ENCODE measurements around the gene SPATA16.

Gene SPATA16

DNA sequence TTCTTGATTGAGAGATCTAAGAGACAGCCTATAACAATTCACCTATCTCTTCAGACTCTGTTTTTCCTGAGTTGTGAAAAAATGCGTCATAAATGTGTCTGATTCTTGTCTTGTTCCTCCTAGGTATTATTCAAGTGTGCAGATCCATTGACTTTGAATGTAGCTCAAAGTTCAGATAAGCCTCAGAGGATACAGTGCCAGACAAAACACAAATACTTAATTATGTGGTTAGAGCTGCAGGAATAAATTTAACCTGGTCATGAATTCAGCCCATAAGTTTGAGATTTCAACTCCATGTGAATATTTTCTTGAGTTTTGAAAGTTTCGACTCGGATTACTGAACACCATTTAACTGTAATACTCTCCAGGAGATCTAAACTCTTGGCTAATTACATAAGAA, 216.5 kb downstream of the SPATA16 start:
- H3K4me1 ChIP-seq (ENCODE audit: insufficient read depth, insufficient read length), result no peaks in the 10 kb centered on the region
- no peaks in the 10 kb centered on the region for H3K27me3 ChIP-seq (ENCODE audit: insufficient read depth, insufficient read length)
- H3K4me3 ChIP-seq (ENCODE audit: insufficient read length, low read depth), result no peak overlapping the region
- DNase-seq (ENCODE audit: low read depth, low spot score), result no peak
- no peaks in the 10 kb centered on the region for H3K36me3 ChIP-seq (ENCODE audit: insufficient read depth, insufficient read length, low read length)
- no peaks in the 10 kb centered on the region for H3K9me3 ChIP-seq (ENCODE audit: insufficient read depth, low read length)
- no peak for TF ChIP-seq ZNF274 (IDR thresholded peaks at IDR 0.05; ENCODE audit: low read depth, low read length)
- H3K9ac ChIP-seq (ENCODE audit: insufficient read length, low read depth), result no peak overlapping the region

DNA sequence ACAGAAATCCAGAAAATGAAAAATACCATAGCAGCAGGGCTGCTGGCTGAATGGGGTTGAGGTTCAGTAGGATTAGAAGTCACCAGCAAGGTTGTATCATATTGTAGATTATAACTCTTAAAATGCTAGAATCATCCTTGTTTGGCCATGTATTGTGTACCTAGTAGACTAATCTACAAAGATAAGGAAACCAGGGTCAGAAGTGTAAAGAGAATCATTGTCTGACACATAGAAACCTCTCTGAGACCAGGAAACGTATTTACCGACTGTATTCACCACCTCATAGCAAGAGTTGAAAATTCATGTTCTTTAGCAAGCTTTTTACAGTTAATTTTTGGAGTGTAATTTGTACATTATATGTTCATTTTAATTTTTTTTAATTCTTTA, 221.7 kb downstream of the SPATA16 start:
- TF ChIP-seq SUZ12 (IDR thresholded peaks at IDR 0.05; ENCODE audit: extremely low read depth, insufficient read depth, insufficient read length) (no peak), ZNF274 (IDR thresholded peaks at IDR 0.05; ENCODE audit: low read depth, low read length) (no peak), YY1 (IDR thresholded peaks at IDR 0.05; ENCODE audit: insufficient read depth, insufficient read length) (no peak)
- Histone ChIP-seq H3K9me3 (ENCODE audit: insufficient read depth, low read length) (no peaks in the 10 kb centered on the region), H3K4me3 (ENCODE audit: insufficient read length, low read depth) (no peak overlapping the region), H3K36me3 (ENCODE audit: insufficient read depth, insufficient read length, low read length) (no peaks in the 10 kb centered on the region), H3K4me1 (ENCODE audit: insufficient read depth, insufficient read length) (no peaks in the 10 kb centered on the region), H3K27me3 (ENCODE audit: insufficient read depth, insufficient read length) (no peaks in the 10 kb centered on the region), H3K9ac (ENCODE audit: insufficient read length, low read depth) (no peak overlapping the region)
- no peak for DNase-seq (ENCODE audit: low read depth, low spot score)

DNA sequence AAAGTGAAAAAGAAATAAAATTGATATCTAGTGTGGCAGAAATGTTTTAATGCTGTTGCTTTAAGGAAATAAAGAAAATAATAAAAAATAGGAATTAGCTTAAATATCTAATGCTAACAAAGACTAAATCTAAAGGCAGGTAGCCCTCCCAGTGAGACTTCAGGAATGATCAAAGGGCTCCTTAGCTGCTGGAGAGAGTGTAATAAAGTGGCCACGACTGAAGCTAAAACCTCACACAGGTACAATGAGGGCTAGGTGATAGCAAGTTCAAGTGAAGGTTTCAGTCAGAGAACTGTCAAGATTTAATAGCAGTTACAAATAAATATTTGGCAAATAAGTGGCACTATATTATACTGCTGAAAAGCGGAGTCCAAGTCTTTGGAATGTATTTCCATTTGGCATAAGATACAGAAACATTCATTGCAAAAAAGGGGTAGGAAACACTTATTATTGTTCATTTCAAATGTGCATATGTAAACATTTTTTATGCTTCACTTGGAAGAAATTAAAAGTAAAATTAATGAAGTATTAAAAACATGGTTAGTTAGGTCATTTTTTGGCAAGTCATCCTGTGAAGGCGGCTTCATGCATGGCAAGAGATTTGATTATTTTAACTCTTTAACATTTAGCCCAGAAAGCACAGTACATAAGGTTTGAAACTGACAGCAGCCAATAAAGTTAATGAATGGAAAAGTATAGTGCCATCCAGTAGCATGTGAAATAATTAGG, 222.3 kb downstream of the SPATA16 start:
- no peak overlapping the region for H3K9ac ChIP-seq (ENCODE audit: insufficient read length, low read depth)
- no peaks in the 10 kb centered on the region for H3K4me1 ChIP-seq (ENCODE audit: insufficient read depth, insufficient read length)
- no peaks in the 10 kb centered on the region for H3K27me3 ChIP-seq (ENCODE audit: insufficient read depth, insufficient read length)
- TF ChIP-seq ZNF274 (IDR thresholded peaks at IDR 0.05; ENCODE audit: low read depth, low read length), result no peak
- TF ChIP-seq YY1 (IDR thresholded peaks at IDR 0.05; ENCODE audit: insufficient read depth, insufficient read length), result no peak
- TF ChIP-seq SUZ12 (IDR thresholded peaks at IDR 0.05; ENCODE audit: extremely low read depth, insufficient read depth, insufficient read length), result no peak
- no peaks in the 10 kb centered on the region for H3K36me3 ChIP-seq (ENCODE audit: insufficient read depth, insufficient read length, low read length)
- H3K9me3 ChIP-seq (ENCODE audit: insufficient read depth, low read length), result no peaks in the 10 kb centered on the region
- DNase-seq (ENCODE audit: low read depth, low spot score), result no peak
- no peak overlapping the region for H3K4me3 ChIP-seq (ENCODE audit: insufficient read length, low read depth)

DNA sequence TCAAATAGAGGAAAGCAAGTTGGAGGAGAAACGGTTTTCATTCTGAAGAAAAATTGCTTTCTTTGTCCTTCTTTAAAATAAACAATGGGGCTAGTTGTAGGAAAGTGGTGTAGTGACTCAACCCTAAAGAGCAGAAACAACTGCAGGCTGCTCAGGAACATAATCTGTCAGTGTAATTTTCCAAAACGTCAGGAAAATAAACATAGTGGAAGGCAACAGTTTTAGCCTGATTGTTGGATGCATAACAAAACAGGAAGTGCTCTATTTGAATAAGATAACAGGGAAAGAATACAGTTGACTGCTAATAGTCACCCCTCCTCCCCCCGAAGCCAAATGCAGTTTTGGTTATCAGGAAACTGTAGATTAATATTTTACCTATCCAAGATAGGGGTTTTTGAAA, 222.9 kb downstream of the SPATA16 start:
- DNase-seq (ENCODE audit: low read depth, low spot score), result no peak
- Histone ChIP-seq H3K36me3 (ENCODE audit: insufficient read depth, insufficient read length, low read length) (no peaks in the 10 kb centered on the region), H3K9me3 (ENCODE audit: insufficient read depth, low read length) (no peaks in the 10 kb centered on the region), H3K27me3 (ENCODE audit: insufficient read depth, insufficient read length) (no peaks in the 10 kb centered on the region), H3K4me1 (ENCODE audit: insufficient read depth, insufficient read length) (no peaks in the 10 kb centered on the region), H3K9ac (ENCODE audit: insufficient read length, low read depth) (no peak overlapping the region), H3K4me3 (ENCODE audit: insufficient read length, low read depth) (no peak overlapping the region)
- TF ChIP-seq YY1 (IDR thresholded peaks at IDR 0.05; ENCODE audit: insufficient read depth, insufficient read length) (no peak), ZNF274 (IDR thresholded peaks at IDR 0.05; ENCODE audit: low read depth, low read length) (no peak), SUZ12 (IDR thresholded peaks at IDR 0.05; ENCODE audit: extremely low read depth, insufficient read depth, insufficient read length) (no peak)

DNA sequence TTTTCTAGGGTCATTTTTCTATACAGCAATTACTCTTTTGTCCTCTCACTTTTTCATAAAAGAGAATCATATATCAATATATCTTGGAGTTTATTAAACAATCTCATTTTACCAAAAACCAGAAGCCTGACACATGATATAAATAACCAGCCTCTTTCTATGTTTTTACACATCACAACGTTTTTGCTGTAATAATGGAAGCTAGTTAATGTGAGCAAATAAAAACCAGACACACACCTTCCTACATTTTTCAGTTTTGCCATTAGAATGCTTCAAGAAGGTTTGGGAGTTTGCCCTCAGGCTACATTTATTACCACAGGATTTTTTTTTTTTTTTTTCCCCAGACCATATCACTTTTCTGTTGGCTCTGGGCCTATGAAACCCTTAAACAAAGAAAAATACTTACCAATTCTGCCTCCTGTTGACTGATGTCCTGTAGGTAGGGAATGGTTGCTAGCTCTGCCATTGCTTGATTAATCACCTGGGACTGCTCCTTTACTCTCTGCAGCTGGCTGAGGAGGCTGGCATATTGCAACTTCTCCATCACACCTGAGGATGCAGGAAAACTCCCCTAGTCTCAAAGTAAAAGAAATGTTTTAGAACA, 225.0 kb downstream of the SPATA16 start:
- Histone ChIP-seq H3K9me3 (ENCODE audit: insufficient read depth, low read length) (no peaks in the 10 kb centered on the region), H3K9ac (ENCODE audit: insufficient read length, low read depth) (no peak overlapping the region), H3K4me1 (ENCODE audit: insufficient read depth, insufficient read length) (no peaks in the 10 kb centered on the region), H3K27me3 (ENCODE audit: insufficient read depth, insufficient read length) (no peaks in the 10 kb centered on the region), H3K4me3 (ENCODE audit: insufficient read length, low read depth) (no peak overlapping the region), H3K36me3 (ENCODE audit: insufficient read depth, insufficient read length, low read length) (no peaks in the 10 kb centered on the region)
- TF ChIP-seq YY1 (IDR thresholded peaks at IDR 0.05; ENCODE audit: insufficient read depth, insufficient read length) (no peak), SUZ12 (IDR thresholded peaks at IDR 0.05; ENCODE audit: extremely low read depth, insufficient read depth, insufficient read length) (no peak), ZNF274 (IDR thresholded peaks at IDR 0.05; ENCODE audit: low read depth, low read length) (no peak)
- DNase-seq (ENCODE audit: low read depth, low spot score), result no peak

DNA sequence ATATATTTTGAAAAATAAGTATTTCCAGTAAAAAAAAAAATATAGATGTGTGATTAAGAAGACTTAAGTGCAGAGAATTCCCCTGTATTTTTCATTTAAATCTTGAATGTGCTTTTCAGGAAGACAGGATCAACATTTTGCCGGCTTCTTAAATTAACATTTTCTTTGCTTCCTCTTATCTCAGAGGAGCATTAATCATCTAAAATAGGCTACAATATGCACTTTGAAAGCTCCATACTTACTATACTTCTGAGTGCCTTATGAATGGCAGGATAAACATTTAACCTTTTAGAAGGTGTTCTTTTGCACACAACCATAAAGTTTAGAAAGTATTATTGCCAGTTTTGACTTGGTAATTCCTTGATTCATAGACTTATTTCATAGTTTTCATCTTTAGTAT, 226.2 kb downstream of the SPATA16 start:
- Histone ChIP-seq H3K9ac (ENCODE audit: insufficient read length, low read depth) (no peak overlapping the region), H3K4me1 (ENCODE audit: insufficient read depth, insufficient read length) (no peaks in the 10 kb centered on the region), H3K9me3 (ENCODE audit: insufficient read depth, low read length) (no peaks in the 10 kb centered on the region), H3K36me3 (ENCODE audit: insufficient read depth, insufficient read length, low read length) (no peaks in the 10 kb centered on the region), H3K4me3 (ENCODE audit: insufficient read length, low read depth) (no peak overlapping the region), H3K27me3 (ENCODE audit: insufficient read depth, insufficient read length) (no peaks in the 10 kb centered on the region)
- no peak for DNase-seq (ENCODE audit: low read depth, low spot score)
- TF ChIP-seq YY1 (IDR thresholded peaks at IDR 0.05; ENCODE audit: insufficient read depth, insufficient read length) (no peak), ZNF274 (IDR thresholded peaks at IDR 0.05; ENCODE audit: low read depth, low read length) (no peak), SUZ12 (IDR thresholded peaks at IDR 0.05; ENCODE audit: extremely low read depth, insufficient read depth, insufficient read length) (no peak)

DNA sequence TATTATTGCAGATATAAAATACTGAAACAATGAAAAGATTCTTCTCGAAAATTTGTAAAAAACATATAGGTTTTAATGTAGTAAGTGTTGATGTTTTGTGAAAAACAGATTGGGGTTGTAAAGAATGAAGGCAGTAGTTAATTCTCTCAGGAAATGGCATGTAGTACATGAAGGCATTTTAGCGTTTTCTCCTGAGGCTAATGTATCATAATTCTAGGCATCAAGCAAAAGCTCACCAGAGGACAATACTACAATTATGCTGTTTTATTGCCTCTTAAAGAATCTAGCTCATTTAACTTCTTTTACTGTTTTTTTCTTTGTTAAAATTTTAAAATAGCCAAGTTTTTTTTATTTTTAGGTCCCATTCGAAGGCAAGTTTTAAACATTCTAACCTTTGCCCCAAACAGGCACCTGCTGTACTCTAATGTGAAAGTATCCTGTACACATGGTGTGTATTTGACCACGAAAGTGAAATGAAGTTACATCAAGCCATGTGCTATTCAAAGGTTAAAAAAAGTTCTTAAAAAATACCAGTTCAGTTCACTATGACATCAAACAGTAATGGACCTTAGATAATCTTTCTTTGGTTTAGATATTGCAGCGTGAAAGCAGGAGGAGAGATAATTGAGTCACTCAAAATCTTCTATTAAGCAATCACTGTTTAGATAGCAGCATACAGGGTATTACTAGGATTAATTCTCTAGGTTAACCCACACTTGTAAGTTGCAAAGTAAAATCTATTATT, 227.0 kb downstream of the SPATA16 start:
- no peaks in the 10 kb centered on the region for H3K27me3 ChIP-seq (ENCODE audit: insufficient read depth, insufficient read length)
- no peaks in the 10 kb centered on the region for H3K9me3 ChIP-seq (ENCODE audit: insufficient read depth, low read length)
- no peak overlapping the region for H3K4me3 ChIP-seq (ENCODE audit: insufficient read length, low read depth)
- DNase-seq (ENCODE audit: low read depth, low spot score), result no peak
- H3K9ac ChIP-seq (ENCODE audit: insufficient read length, low read depth), result no peak overlapping the region
- H3K4me1 ChIP-seq (ENCODE audit: insufficient read depth, insufficient read length), result no peaks in the 10 kb centered on the region
- no peak for TF ChIP-seq ZNF274 (IDR thresholded peaks at IDR 0.05; ENCODE audit: low read depth, low read length)
- TF ChIP-seq SUZ12 (IDR thresholded peaks at IDR 0.05; ENCODE audit: extremely low read depth, insufficient read depth, insufficient read length), result no peak
- no peak for TF ChIP-seq YY1 (IDR thresholded peaks at IDR 0.05; ENCODE audit: insufficient read depth, insufficient read length)
- no peaks in the 10 kb centered on the region for H3K36me3 ChIP-seq (ENCODE audit: insufficient read depth, insufficient read length, low read length)

All from NT2/D1 (cell line).